HG03575 (cell line): ENCODE measurements around the gene RRP15.
A peak's percentile ranks its signal among the peaks of the same experiment; 100 is the strongest.

Experiments used
- ATAC-seq: cut with Tn5 transposase; IDR thresholded peaks from one replicate; pipeline ENCODE4 v1.9.1; 2021; ENCODE audit not compliant: unreplicated experiment, insufficient number of reproducible peaks, low FRiP score; ENCODE audit errors: extremely low read depth

The RRP15 gene

GRCh38 chr1:218374401-218375353, 89.6 kb downstream of the RRP15 start:
- ATAC-seq, result no peak

GRCh38 chr1:218376722-218377121, 91.6 kb downstream of the RRP15 start:
- no peak for ATAC-seq

GRCh38 chr1:218377143-218377660, 92.1 kb downstream of the RRP15 start:
- peak; percentile 72 for ATAC-seq

GRCh38 chr1:218380125-218380977, 95.3 kb downstream of the RRP15 start:
- ATAC-seq, result no peak

GRCh38 chr1:218382261-218382660, 97.2 kb downstream of the RRP15 start:
- no peak for ATAC-seq

- ATAC-seq, result no peak
These were observed 98.0 kb downstream of the RRP15 start for GRCh38 chr1:218383051-218383450.

GRCh38 chr1:218383681-218384080, 98.6 kb downstream of the RRP15 start:
- ATAC-seq, result no peak

GRCh38 chr1:218384581-218384993, 99.5 kb downstream of the RRP15 start:
- ATAC-seq, result no peak
